ENCODE results near the gene TMPRSS7. TPM values are rescaled to one million over a fixed set of nuclear protein-coding genes. Genes with fewer than 3 reads are reported as not detected.

Gene TMPRSS7
- total RNA-seq, 1 donor from 2014 or later, result not detected

DNA sequence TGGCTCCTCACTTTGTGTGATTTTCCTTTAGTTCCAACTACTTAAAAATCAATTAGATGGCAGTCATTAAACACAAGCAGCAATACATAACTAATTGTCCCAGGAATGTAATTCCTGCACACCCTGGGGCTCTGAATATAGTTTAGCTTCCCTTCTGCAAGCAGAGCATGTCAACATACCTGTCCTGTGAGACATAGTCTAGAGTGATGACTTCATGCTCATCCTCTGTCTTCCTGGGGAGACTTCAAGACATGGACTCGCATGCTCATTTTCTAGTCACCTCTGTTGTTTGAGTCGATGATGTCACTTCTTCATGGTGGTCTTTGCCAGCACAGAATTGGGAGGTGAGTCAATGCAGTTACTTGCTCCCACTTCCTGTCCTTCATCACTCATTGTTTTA, 67.4 kb downstream of the TMPRSS7 start:
- peak; percentile 60 for DNase-seq

DNA sequence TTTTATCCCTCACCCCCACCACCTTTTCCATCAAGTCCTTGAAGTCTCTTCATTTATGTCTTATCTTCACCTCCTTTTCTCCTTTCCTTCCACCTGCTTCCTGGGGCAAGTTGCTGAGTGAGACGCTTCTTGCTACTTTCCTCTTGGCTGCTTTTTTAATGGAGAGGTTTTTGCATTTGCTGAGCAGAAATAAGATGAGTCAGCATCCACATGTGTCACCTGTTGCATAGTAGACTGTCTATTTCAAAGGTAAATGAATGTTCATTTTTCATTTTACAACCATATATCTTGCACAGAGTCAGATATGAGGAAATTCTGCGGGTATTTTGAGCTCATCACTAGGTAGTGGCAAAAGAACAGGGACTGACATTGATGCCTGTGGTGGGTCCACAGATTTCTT, 70.2 kb downstream of the TMPRSS7 start:
- DNase-seq, result no peak

DNA sequence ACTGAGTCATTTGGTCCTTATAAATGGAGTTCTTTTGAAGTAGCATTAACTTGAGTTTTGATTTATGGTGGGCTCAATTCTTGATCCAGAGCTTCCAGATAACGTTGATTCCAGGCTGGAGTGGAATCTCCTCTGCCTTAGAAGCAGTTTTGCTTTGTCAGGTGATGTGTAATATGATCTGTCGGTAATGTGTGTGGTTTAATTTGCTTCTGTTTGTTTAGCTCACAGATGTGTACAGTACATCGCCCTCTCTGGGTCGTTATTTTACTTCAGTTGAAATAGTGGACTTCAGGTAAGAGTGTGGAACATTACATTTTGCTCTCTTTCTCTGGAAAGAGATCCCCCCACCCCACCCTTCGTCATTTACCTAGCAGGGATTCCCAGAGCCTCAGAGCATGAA, 74.8 kb downstream of the TMPRSS7 start:
- no peak for DNase-seq

DNA sequence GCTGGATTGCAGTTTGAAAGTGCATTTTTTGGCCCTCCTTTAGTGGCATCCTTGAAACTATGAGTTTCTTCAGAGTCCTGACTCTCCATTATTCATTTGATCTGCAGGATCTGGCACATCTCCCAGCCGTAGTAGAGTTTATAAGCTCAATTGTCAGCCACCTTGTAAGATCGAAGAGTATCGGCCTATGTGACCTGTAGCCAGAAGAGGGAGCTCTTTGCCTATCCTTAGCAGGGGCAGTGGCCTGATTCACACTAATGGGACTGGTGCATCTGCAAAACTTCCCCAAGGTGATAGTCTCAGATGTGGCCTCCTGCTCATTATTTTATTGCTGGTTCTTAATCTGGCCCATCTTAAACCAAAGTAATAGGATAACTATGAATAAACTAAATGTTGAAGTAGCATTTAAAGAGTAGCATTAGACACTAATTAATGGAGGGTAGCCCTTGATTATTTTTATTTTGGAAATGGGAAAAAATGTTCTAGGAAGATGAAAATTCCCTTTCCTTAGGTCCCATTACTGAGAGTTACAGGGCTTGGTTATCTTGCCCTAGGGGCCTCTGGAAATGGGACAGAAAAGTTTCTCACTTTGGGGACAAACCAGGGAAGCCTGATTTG, 77.4 kb downstream of the TMPRSS7 start:
- peak; percentile 84 for DNase-seq

DNA sequence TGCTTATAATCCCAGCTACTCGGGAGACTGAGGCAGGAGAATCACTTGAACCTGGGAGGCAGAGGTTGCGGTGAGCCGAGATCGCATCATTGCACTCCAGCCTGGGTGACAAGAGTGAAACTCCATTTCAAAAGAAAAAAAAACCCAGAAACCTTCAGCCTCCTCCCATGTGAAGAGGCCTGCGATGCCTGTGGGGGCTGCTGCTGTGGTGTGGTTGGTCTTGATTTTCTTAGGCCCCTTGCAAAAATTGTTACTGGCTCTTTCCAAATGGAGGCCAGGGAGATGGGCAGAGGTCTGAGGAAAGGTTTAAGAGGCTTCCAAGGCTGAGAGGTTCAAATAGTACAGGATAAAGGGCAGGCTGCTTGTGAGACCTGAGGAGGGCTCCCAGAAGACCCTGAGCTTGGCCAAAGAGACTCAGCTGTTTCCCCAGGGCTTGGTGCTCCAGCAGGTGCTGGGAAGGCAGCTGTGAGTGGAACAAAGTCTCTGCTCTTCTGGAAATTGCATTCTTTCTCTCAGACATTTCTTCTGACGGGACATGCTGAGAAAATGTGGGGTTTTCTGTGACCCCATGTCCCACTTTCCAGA, 80.1 kb downstream of the TMPRSS7 start:
- DNase-seq, result no peak

DNA sequence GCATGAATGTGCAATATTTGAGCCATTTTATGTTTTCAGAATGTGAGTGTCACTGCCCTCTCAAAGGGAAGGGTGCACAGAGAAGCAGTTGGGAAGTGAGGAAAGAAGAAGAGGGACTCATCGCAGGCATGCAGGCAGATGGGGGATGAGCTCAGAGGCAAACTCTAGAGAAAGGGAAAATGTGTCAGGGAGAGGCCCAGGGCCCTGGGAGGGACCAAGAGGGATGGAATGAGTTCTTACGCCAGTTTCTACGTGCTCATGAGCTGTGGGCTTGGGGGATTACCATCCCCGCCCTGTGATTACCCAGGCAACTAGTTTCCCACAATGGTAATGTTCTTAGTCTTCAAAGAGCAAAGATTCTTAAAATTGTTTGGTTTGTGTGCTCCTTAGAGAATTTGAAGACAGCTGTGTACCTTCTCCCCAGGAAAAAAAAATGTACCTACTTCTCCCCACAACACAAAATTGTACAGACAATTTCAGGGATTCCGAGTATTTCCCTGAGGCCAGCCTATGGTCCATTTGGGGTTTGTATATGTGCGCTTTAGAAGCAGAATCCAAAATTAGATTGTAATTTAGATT, 80.7 kb downstream of the TMPRSS7 start:
- no peak for DNase-seq

DNA sequence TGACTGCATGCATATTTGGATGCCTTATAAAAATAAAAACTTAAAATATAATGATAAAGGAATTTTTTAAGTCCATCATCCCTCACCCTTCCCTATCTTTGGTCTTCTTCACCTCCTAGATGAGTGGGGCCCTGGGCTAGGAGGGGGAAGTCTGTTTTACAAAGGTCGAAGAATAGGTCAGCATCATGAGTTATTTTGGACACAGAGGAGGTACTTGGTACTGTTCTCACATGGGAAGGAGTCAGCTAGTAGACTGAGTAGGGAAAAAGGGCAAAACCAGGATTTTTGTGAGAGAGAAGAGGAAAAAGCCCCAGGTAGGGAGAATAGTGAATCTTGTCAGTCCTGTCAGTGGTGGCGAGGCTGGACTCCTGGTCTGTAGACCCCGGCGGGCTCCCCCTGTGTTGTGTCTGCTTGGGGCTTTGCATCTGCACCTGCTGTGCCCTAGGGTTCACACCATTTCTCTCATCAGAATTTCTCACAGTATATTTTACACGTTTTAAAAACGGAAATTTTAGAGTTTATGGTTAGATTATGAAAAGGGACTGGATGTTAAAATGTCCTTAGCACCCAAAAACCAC, 81.4 kb downstream of the TMPRSS7 start:
- no peak for DNase-seq

DNA sequence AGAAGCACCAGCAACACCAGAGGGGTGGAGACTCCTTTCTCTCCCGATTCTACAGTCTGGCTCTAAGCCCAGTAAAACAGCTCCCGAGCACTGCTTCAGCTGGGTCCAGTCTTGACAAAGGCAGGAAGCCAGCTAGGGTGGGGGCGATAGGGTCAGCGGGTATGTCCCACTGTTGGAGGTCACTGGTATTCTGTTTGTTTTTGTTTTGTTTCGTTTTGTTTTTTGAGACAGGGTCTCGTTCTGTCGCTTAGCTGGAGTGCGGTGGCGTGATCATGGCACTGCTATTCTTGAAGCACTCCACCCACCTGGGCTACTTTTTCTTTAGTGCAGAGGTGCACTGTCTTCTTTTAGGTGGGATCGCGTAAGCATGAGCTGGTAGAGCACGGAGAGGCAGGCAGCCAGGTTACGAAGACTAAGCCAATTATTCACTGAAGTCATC, 82.2 kb downstream of the TMPRSS7 start:
- peak; percentile 62 for DNase-seq

DNA sequence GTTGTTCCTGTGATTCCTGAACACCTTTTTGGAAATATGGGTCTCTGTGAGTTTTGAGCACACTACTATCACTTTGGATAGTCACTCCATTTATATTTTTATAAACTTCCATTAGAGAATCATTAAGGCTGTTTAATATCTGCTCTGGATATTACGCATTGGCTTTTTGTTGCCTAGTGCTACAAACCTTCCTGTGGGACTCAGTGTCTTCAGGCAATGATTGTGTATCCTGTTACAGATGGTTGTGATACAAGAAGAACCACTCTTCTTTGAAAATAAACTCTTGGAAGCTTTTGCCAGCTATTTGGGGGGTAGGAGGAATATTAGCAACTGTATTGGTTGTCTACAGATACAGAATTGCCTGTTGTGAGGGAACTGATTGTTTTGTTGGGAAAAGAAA, 82.9 kb downstream of the TMPRSS7 start:
- DNase-seq, result no peak

DNA sequence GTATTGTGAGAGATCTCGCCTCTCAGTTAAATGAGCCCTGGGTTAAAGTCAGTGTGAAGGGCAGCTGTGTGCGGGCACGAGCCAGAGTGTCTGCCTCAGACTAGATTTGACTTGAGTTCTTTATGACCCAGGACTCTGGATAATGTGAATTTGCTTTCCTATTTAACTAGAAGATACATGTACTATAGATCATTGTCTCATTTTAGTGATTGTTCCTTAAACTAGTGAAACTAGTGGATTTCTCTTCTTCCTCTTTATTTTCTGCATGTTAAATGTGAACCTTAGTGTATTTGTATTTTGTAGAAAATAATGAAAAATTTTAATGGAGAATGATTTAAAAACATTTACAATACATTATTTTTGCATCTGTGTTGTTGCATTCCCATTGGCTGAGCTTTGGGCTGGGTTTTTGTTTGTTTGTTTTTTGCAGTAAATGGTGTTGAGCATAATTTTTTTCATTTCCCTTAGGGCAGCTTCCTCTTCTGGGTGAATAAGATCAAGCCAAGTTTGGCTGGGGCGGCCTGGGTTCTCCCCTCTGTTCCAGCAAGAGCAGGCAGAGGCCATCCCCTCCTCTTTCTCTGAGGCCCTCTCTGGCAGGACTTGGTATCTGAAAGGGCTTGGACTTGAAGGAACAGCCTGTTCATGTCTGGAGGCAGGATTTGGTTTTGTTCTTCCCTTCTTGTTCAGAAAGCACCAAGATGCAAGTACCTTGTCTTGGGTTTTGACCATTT, 83.5 kb downstream of the TMPRSS7 start:
- no peak for DNase-seq

DNA sequence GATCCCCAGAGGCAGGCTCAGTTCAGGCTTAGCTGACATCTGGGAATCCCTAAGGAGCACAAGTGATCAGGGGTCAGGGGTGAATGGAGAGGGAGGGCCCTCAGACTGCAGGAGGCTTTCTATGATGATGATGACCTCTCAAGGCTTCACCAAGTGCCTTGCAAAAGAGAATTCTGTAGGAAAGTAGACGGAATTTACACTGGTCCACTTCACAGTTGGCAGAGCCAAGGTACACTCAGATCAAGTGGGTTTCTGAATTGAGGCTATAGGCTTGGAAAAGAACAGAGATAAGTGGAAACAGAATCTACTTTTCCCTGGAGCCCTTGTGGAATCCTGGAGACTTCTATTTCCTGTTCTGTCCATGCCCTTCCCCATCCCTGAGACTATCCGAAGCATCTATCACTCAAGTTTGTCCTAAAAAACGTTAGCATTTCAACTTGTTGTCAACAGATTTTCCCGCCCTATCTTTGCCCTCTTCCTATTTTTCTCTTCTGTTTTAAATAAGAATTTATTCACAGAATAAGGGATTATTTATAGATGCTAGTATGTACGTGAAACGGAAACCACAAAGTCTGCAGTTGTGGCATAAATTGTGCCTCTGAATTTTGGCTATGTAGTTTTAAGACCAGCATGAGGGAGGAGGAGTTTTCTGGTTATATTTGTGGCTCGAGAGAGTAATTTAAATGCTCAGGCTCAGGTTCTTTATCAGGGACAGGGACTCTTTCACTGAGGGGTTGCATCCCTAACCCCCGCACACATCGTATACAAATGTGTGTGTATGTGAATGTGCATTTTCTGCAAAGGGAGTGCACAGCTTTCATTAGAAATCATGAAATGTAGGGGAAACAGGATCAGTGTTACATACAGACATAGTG, 85.7 kb downstream of the TMPRSS7 start:
- DNase-seq, result no peak

DNA sequence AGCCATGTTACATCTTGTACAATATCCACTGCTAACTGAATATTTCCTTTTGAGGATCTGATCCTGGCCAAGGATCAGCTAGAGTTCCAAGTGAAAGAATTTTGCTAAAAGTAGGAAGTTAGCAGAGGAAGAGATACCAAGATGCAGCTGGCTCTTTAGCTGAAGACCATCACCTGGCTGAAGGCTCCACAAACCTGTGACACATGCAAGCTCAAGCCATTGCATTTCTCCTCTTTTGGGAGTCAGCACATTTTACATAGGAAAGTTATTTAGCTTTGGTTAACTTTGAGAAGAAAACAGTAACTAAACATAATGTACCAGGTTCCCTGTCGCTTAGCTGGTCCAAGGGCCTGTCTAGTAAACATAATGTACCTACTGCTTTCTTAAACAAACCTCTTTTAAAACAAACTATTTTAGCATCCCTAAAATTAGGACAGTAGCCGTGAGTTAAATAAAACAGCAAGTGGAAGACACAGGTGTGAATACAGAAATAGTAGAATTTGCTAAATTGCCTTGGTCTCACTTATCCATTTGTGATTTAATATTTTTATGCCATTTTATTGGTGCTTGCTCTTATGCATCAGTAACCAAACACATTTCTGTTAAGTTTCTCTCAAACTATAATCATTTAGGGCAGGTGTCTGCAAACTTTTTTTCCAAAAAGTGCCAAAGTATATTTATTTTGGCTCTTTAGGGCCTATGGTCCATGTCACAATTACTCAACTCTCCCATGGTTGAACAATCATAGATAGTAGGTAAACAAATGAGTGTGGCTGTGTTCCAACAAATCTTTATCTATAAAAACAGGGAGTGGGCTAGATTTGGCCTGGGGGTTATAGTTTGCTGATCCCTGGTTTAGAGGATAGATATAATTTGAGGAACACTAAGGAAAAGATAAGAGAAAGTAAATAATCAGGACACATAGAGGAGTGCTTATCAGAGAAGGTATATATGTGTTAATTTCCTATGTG, 87.3 kb downstream of the TMPRSS7 start:
- no peak for DNase-seq

DNA sequence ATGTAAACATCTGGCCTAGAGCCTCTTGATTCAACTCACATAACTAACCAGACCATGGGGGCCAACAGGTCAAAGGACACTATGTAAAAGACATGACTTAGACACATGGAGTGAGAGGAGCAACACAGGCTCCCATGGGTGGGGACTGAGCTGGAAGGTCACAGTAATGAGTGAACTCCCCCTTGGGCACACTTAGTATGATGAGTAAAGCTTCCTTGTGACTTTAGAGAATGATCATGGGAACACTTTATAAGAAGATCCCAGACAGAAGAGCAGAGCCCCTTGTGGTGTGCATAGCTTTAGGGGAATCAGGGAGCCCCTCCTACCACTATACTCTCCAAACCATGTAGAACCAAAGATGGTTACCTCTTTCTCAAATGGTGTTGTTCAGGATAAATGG, 88.3 kb downstream of the TMPRSS7 start:
- DNase-seq, result no peak

DNA sequence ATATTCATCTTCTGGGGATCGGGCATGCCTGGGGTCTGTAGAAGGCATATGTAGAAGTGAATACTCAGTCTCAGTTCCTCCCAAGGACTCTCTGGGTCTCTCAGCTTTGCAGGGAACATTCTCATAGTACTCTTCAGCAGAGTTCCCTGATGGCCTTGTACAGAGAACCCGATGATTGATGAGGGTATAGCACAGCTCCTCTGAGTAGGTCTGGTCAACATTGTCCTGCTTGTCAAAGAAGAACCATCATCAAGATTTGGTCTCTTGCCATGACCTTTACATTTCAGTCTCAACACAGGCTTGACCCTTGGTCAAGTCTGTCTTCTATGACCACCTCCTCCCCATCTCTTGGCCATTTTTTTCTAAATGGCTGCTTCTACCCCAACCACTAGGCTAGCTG, 89.0 kb downstream of the TMPRSS7 start:
- DNase-seq, result no peak

DNA sequence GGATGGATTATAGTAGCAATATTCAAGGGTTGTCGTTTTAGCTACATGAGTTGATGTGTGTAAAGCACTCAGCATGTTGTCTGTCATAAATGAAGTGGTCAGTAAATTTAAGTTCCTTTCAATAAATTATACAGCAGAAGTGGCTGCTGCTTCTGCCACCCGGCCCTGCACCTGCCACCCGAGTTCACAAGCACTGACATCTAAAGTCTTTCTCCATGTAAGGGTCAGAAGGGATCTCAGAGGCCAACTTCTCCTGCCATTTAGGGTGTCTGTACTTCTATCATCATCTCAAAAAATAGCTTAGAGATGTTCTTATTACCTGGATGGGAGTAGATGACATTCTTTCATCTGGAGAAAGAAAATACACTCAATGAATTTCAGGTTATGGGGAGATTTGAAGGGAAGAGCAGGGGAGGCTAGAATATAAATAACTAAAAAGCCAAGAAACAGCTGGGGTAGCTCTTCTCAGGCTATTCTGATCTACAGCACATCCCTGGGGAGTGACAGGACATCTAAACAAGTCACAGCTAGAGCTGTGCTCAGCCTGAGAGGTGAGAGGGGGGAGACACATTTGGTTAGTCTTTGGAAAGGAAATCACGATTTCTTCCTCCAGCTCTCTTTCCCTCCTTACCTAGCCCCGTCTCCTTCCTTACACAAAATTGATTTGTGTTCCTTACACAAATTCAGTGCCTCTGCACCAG, 90.5 kb downstream of the TMPRSS7 start:
- no peak for DNase-seq

DNA sequence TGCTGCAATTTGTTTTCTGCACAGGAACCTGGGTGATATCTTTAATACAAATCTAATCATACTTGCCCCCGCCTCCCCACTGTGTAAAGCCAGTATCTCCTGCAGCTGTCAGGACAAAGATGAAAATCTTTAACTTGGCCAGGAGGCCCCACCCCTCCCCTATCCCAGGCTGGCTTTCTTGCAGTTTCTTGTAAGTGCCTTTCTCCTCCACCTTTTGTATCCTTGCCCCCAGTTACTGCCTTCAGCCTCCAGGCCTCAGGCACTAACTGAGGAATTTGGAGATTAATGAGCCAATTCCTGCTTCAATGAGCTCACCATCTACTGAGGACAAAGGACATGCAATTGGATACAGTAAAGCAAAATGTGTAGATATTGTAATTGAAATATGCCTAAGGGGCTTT, 92.0 kb downstream of the TMPRSS7 start:
- no peak for DNase-seq

DNA sequence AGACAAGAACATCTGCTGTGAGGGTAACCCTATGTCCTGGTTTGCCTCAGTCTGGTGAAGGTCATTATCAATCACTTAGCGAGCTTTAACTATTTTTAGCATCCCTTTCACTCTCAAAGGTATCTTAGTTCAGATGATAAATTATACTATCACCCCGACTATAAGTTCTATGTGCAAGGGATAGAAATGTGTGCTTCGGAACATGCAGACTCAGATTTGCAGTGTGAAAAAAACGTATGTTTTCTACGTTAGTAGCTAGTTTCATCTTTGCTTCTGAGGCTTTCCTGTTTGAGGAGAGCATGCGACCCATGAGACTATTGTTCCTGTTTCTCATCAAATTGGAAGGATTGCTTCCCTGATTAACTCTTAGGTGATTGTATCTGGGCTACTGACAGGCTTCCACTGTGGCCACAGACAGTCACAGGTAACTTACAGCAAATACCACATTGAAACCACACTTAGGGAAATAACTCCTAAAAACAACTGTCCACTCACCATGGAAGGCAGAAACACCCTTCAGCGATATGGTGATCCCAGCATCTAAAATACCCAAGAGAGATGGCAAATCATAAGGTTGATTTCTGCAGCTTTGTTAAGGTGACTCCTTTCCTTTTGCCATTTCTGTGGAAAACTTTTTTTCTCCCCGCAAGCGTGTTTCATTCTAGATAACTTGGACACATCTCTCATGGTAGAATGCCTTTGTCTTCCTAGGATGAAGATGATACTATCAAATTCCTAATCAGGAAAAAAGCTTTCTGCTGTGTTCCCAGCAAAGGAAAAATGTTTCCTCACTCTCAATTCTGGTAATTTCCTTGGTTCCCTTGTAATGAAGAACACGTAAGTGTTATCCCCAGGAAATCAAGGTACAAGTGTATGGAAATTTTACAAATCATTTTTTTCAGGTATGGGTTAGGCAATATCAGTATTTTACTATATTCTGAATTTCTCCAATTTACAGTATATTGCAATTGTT, 93.3 kb downstream of the TMPRSS7 start:
- no peak for DNase-seq

DNA sequence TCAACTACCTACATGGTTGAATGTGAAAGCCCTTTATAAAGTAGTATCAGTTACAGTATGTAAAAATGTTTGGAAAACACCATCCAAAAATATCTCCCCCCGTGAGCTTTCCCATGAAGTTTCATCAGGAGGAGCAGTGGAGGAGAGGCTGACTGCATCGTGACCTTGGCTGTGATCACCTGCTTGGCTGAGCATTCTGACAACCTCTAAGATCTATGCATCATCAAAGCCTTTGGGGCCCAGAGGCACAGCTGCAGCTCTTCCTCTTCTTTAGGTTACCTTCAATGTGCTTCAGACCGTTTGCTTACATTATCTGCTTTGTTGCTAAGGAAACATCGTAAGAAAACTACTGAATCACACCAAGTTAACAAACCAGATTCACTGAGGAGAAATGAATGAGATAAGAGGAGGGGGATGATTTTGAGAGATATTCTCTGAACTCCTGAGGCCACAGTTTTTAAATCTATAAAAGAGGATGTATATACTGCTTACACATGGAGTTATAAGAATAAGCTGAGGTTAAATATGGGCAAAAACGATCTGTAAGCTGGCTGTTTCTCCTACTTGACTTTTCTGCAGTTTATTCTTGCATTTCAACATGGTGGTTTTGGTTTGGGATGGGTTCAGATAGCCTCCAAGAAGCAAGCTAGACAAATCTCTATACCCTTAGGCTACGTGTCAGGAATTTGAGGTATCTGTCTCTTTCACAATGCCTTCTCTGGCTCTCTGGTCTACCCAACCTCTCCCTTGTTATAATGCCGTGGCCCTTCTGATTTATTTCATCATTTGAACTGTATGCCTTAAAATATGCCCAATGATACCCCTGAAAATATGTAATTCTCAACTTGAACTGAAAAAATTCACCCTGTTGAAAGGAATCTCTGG, 94.5 kb downstream of the TMPRSS7 start:
- no peak for DNase-seq

Data from dermis blood vessel endothelial cell (primary cell).